IMR-90 (cell line): ENCODE measurements around the gene TMEM54.

Experiments used
- CEBPB ChIP-seq: IDR thresholded peaks from 2 replicates; pipeline ENCODE4 v1.6.1; 2012; ENCODE audit warnings: low read depth, low read length, improper control_type of control experiment
- CHD1 ChIP-seq: IDR thresholded peaks from 2 replicates; pipeline ENCODE4 v1.6.1; 2012; ENCODE audit warnings: low read depth, low read length, improper control_type of control experiment
- CTCF ChIP-seq: conservative IDR thresholded peaks from 2 replicates; pipeline ENCODE4 v1.5.1; 2012; ENCODE audit warnings: mild to moderate bottlenecking, low read depth, low read length, improper control_type of control experiment
- ELK1 ChIP-seq: fragments of 150-350 bp; IDR thresholded peaks from 2 replicates; pipeline ENCODE4 v1.6.1; 2016; ENCODE audit warnings: low read depth, mild to moderate bottlenecking, low read length, moderate library complexity, borderline replicate concordance
- MAFK ChIP-seq: IDR thresholded peaks from 2 replicates; pipeline ENCODE4 v1.6.1; 2012; ENCODE audit warnings: low read depth, low read length, improper control_type of control experiment
- MAZ ChIP-seq: IDR thresholded peaks from 2 replicates; pipeline ENCODE4 v1.6.1; 2012; ENCODE audit warnings: low read depth, mild to moderate bottlenecking, low read length, improper control_type of control experiment, moderate library complexity, borderline replicate concordance
- MXI1 ChIP-seq: IDR thresholded peaks from 2 replicates; pipeline ENCODE4 v1.6.1; 2012; ENCODE audit warnings: low read depth, mild to moderate bottlenecking, low read length, moderate library complexity, borderline replicate concordance
- NFE2L2 ChIP-seq: fragments of 150-350 bp; IDR thresholded peaks from 2 replicates; pipeline ENCODE4 v1.6.1; 2016; ENCODE audit warnings: low read depth, mild to moderate bottlenecking, low read length
- POLR2A ChIP-seq: IDR thresholded peaks from 2 replicates; pipeline ENCODE4 v1.6.1; 2012; ENCODE audit warnings: mild to moderate bottlenecking, low read depth, low read length
- RAD21 ChIP-seq: IDR thresholded peaks from 2 replicates; pipeline ENCODE4 v1.6.1; 2012; ENCODE audit warnings: low read length, improper control_type of control experiment
- RFX5 ChIP-seq: IDR thresholded peaks from 2 replicates; pipeline ENCODE4 v1.8.0; 2012; ENCODE audit warnings: low read depth, mild to moderate bottlenecking, low read length, moderate library complexity
- SMC3 ChIP-seq: fragments of 150-350 bp; IDR thresholded peaks from 2 replicates; pipeline ENCODE4 v1.6.1; 2016; ENCODE audit warnings: low read depth, mild to moderate bottlenecking, antibody characterized with exemption, low read length, moderate library complexity
- USF2 ChIP-seq: fragments of 150-350 bp; IDR thresholded peaks from 2 replicates; pipeline ENCODE4 v1.6.1; 2017; ENCODE audit warnings: mild to moderate bottlenecking, antibody characterized with exemption, low read length, low read depth

- TF ChIP-seq CEBPB: no peak
- TF ChIP-seq CTCF: no peak
- TF ChIP-seq POLR2A: no peak
- no peak for TF ChIP-seq RFX5
- TF ChIP-seq MAFK: no peak
- TF ChIP-seq NFE2L2: no peak
- TF ChIP-seq MXI1: no peak
- no peak for TF ChIP-seq USF2
- no peak for TF ChIP-seq SMC3
- no peak for TF ChIP-seq MAZ
- TF ChIP-seq CHD1: no peak
- no peak for TF ChIP-seq ELK1
- no peak for TF ChIP-seq RAD21
Measured at GRCh38 chr1:32933742-32934322, 32.6 kb upstream of the TMEM54 start.
